Esophagus squamous epithelium (tissue), 5 donors: Measurements from ENCODE around the gene DHPS. TPM values are rescaled to one million over a fixed set of nuclear protein-coding genes. Genes with fewer than 3 reads are reported as not detected.
"Not testable (repeated sequence)": the region's sequence is repeated elsewhere in the genome, so short reads cannot be mapped to it uniquely, and the experiment has no call there.

ENCODE experiments used
- DNase-seq: peaks from one replicate; lab custom pipeline; 2025; lab: John Stamatoyannopoulos, UW
- H3K27ac ChIP-seq, 4 donors: fragments of 200-600 bp; sonication (generic); one replicate each; pipeline ENCODE4 v1.5.1; 2016 to 2019; ENCODE audit warnings: mild to moderate bottlenecking in 1 of 4
- H3K27me3 ChIP-seq, 4 donors: fragments of 200-600 bp; sonication (generic); 1 replicate in 3 of 4; 2 replicates in 1 of 4; pipeline versions ENCODE4 v1.5.1 to v1.6.0; 2017 to 2021; ENCODE audit warnings: antibody characterized with exemption in 1 of 4
- H3K36me3 ChIP-seq, 3 donors: fragments of 200-600 bp; sonication (generic); one replicate each; pipeline ENCODE4 v1.5.1; 2016 to 2019
- H3K4me1 ChIP-seq, 3 donors: fragments of 200-600 bp; sonication (generic); one replicate each; pipeline ENCODE4 v1.5.1; 2017 to 2019
- H3K4me3 ChIP-seq, 4 donors: fragments of 200-600 bp; sonication (generic); 1 replicate in 3 of 4; 2 replicates in 1 of 4; pipeline ENCODE4 v1.5.1; 2016 to 2019; ENCODE audit warnings: mild to moderate bottlenecking in 2 of 4, moderate library complexity in 1 of 4
- H3K9me3 ChIP-seq, 3 donors: fragments of 200-600 bp; sonication (generic); one replicate each; pipeline ENCODE4 v1.5.1; 2016 to 2019
- CTCF ChIP-seq, 6 experiments: fragments of 450-650 bp in 4 of 6; fragments of 200-600 bp in 2 of 6; sonication (generic) in 2 of 6; IDR thresholded peaks; one replicate each; pipeline ENCODE4 v1.5.1; 2016 to 2019; ENCODE audit warnings: antibody characterized with exemption in 6 of 6, mild to moderate bottlenecking in 4 of 6, moderate library complexity in 4 of 6
- POLR2A ChIP-seq, 4 donors: fragments of 450-650 bp; IDR thresholded peaks; one replicate each; pipeline ENCODE4 v1.6.1; 2017; ENCODE audit warnings: antibody characterized with exemption in 4 of 4, mild to moderate bottlenecking in 4 of 4, moderate library complexity in 3 of 4
- WGBS, 2 donors: methylation state at CpG; one replicate each; pipeline ENCODE4 v1.1.5; 2018; 5-methylcytosine and 5-hydroxymethylcytosine counted together
- intact Hi-C: fragments of 100-400 bp; cut with DNase I; formaldehyde crosslinking; loops from one replicate; pipeline ENCODE4 v1.15.0; 2022
- total RNA-seq, 4 donors: library from RNA; depleted of rRNA; stranded (reverse); fragments of >200 nt; gene quantifications; one replicate each; pipeline ENCODE4 v1.1.0, GENCODE V29; 2016
- donor health status: DM: yes; HTN: yes; CAD: no.

The DHPS gene
- total RNA-seq, 4 donors from 2014 or later: 45.3 to 93.5 (median 51.5) TPM

GRCh38 chr19:12687496-12688196 lies 6.0 kb upstream of the DHPS start, which contains the start of gene GNG14:
Gene GNG14 (plus strand): TSS chr19:12687998. CDS start chr19:12688049, 51 bp downstream.
- H3K27me3 ChIP-seq: no peaks in the 10 kb centered on the region
- H3K9me3 ChIP-seq: no peaks in the 10 kb centered on the region
- H3K4me1 ChIP-seq: no peaks in the 10 kb centered on the region
- H3K36me3 ChIP-seq: peaks cover 0 to 23% (median 0%) of the 10 kb centered on the region in 3 donors
- TF ChIP-seq CTCF (IDR thresholded peaks at IDR 0.05) (no peak), POLR2A (IDR thresholded peaks at IDR 0.05) (no peak)
- intact Hi-C loops: no loop called here
- 40 to 100% methylated on average over 1 to 3 of the region's 9 CpGs for WGBS, 2 donors
- no peak within 1 kb of the TSS for H3K4me3 ChIP-seq
- no peak for DNase-seq
- no peak within 1 kb of the TSS for H3K27ac ChIP-seq

GRCh38 chr19:12685831-12686230 lies 4.2 kb upstream of the DHPS start:
- H3K36me3 ChIP-seq: peaks cover 0 to 19% (median 0%) of the 10 kb centered on the region in 3 donors
- no peaks in the 10 kb centered on the region for H3K9me3 ChIP-seq
- DNase-seq: no peak
- intact Hi-C loops: no loop called here
- no peak overlapping the region for H3K4me3 ChIP-seq
- no peaks in the 10 kb centered on the region for H3K27me3 ChIP-seq
- WGBS, 2 donors: 80 to 89% methylated on average over 3 of the region's 3 CpGs
- TF ChIP-seq POLR2A (IDR thresholded peaks at IDR 0.05) (no peak), CTCF (IDR thresholded peaks at IDR 0.05) (no peak)
- H3K4me1 ChIP-seq: peaks cover 0 to 8% (median 6%) of the 10 kb centered on the region in 3 donors
- no peak overlapping the region for H3K27ac ChIP-seq

GRCh38 chr19:12680034-12680433 lies 1.6 kb downstream of the DHPS start:
- Histone ChIP-seq H3K27me3 (no peaks in the 10 kb centered on the region), H3K4me1 (peaks cover 0 to 33% (median 21%) of the 10 kb centered on the region in 3 donors), H3K27ac (no peak overlapping the region), H3K36me3 (peaks cover 33 to 53% (median 35%) of the 10 kb centered on the region in 3 donors), H3K4me3 (no peak overlapping the region), H3K9me3 (no peaks in the 10 kb centered on the region)
- 90 to 92% methylated on average over 8 to 9 of the region's 9 CpGs for WGBS, 2 donors
- TF ChIP-seq CTCF (IDR thresholded peaks at IDR 0.05): no peak
- TF ChIP-seq POLR2A (IDR thresholded peaks at IDR 0.05): no peak
- no peak for DNase-seq
- intact Hi-C loops: no loop called here

GRCh38 chr19:12678039-12678438 lies 3.6 kb downstream of the DHPS start:
- H3K4me3 ChIP-seq, DNase-seq, intact Hi-C loops, H3K9me3 ChIP-seq, H3K27ac ChIP-seq, H3K27me3 ChIP-seq: not testable (repeated sequence)
- peaks cover 0 to 33% (median 21%) of the 10 kb centered on the region in 3 donors for H3K4me1 ChIP-seq
- H3K36me3 ChIP-seq: peaks cover 40 to 73% (median 55%) of the 10 kb centered on the region in 3 donors
- WGBS, 2 donors: 84 to 94% methylated on average over 3 to 4 of the region's 5 CpGs

- WGBS, 2 donors: 92 to 95% methylated on average over 6 of the region's 12 CpGs
- Histone ChIP-seq H3K27ac (no peak overlapping the region), H3K9me3 (no peaks in the 10 kb centered on the region), H3K4me1 (peaks cover 0 to 28% (median 18%) of the 10 kb centered on the region in 3 donors), H3K36me3 (peaks cover 40 to 84% (median 62%) of the 10 kb centered on the region in 3 donors), H3K4me3 (no peak overlapping the region), H3K27me3 (no peaks in the 10 kb centered on the region)
- TF ChIP-seq CTCF (IDR thresholded peaks at IDR 0.05): no peak
- TF ChIP-seq POLR2A (IDR thresholded peaks at IDR 0.05): no peak
- intact Hi-C loops: no loop called here
- DNase-seq: no peak
Observed at GRCh38 chr19:12676928-12677327, 4.8 kb downstream of the DHPS start.
